C4-2B (cell line): ENCODE data around the gene BMP4.

Experiments used
- CTCF ChIP-seq: fragments of 450-650 bp; conservative IDR thresholded peaks from 2 replicates; pipeline ENCODE4 v1.5.1; 2017; ENCODE audit warnings: mild to moderate bottlenecking
- ZFX ChIP-seq: fragments of 450-650 bp; IDR thresholded peaks from 2 replicates; pipeline ENCODE4 v1.6.1; 2017

- TF ChIP-seq CTCF (no peak), ZFX (no peak)
Observed at GRCh38 chr14:53900499-53900898, 56.1 kb downstream of the BMP4 start.
